ENCODE data around the gene SLC7A7. TPM values are rescaled to one million over a fixed set of nuclear protein-coding genes. Genes with fewer than 3 reads are reported as not detected.
"Not testable (repeated sequence)": the region's sequence is repeated elsewhere in the genome, so short reads cannot be mapped to it uniquely, and the experiment has no call there.

The SLC7A7 gene
- total RNA-seq, 4 donors from 2014 or later: 0.68 to 5.3 (median 2.2) TPM

GRCh38 chr14:22735096-22735495, 80.1 kb downstream of the SLC7A7 start:
- intact Hi-C loops (cut with DNase I; ENCODE audit: low total_unique reads) (no loop called here), in situ Hi-C loops (cut with MboI; ENCODE audit: low sequenced_read_pairs in 4 of 4) (no loop called here)
- no peak for DNase-seq
- Histone ChIP-seq H3K27ac (no peak overlapping the region), H3K4me1 (no peaks in the 10 kb centered on the region), H3K27me3 (no peaks in the 10 kb centered on the region), H3K9me3 (no peaks in the 10 kb centered on the region), H3K4me3 (no peak overlapping the region), H3K36me3 (no peaks in the 10 kb centered on the region)
- no peak for TF ChIP-seq POLR2A (IDR thresholded peaks at IDR 0.05)
- no peak for TF ChIP-seq CTCF (IDR thresholded peaks at IDR 0.05 in 4 of 5, conservative IDR thresholded peaks at IDR 0.05 in 1 of 5)
- no peak for ATAC-seq

GRCh38 chr14:22733829-22734228, 81.4 kb downstream of the SLC7A7 start:
- TF ChIP-seq POLR2A (IDR thresholded peaks at IDR 0.05) (no peak), CTCF (IDR thresholded peaks at IDR 0.05 in 4 of 5, conservative IDR thresholded peaks at IDR 0.05 in 1 of 5) (no peak)
- H3K27ac ChIP-seq: no peak overlapping the region
- intact Hi-C loops (cut with DNase I; ENCODE audit: low total_unique reads): no loop called here
- in situ Hi-C loops (cut with MboI; ENCODE audit: low sequenced_read_pairs in 4 of 4): no loop called here
- no peaks in the 10 kb centered on the region for H3K9me3 ChIP-seq
- no peaks in the 10 kb centered on the region for H3K4me1 ChIP-seq
- no peaks in the 10 kb centered on the region for H3K27me3 ChIP-seq
- DNase-seq (no peak), ATAC-seq (no peak)
- no peaks in the 10 kb centered on the region for H3K36me3 ChIP-seq
- H3K4me3 ChIP-seq: no peak overlapping the region

- H3K36me3 ChIP-seq; ATAC-seq; H3K4me3 ChIP-seq; DNase-seq; H3K27me3 ChIP-seq; intact Hi-C loops (cut with DNase I; ENCODE audit: low total_unique reads); H3K4me1 ChIP-seq; in situ Hi-C loops (cut with MboI; ENCODE audit: low sequenced_read_pairs in 4 of 4); H3K27ac ChIP-seq; H3K9me3 ChIP-seq: not testable (repeated sequence)
Observed at GRCh38 chr14:22732062-22732461, 83.2 kb downstream of the SLC7A7 start.

- intact Hi-C loops (cut with DNase I; ENCODE audit: low total_unique reads) (no loop called here), in situ Hi-C loops (cut with MboI; ENCODE audit: low sequenced_read_pairs in 4 of 4) (no loop called here)
- no peaks in the 10 kb centered on the region for H3K4me1 ChIP-seq
- no peak overlapping the region for H3K27ac ChIP-seq
- ATAC-seq: no peak
- no peak for DNase-seq
- TF ChIP-seq POLR2A (IDR thresholded peaks at IDR 0.05): no peak
- TF ChIP-seq CTCF (IDR thresholded peaks at IDR 0.05 in 4 of 5, conservative IDR thresholded peaks at IDR 0.05 in 1 of 5): no peak
- H3K36me3 ChIP-seq: no peaks in the 10 kb centered on the region
- peaks cover 0 to 2% (median 0%) of the 10 kb centered on the region in 3 donors for H3K27me3 ChIP-seq
- no peaks in the 10 kb centered on the region for H3K9me3 ChIP-seq
- H3K4me3 ChIP-seq: no peak overlapping the region
Observed at GRCh38 chr14:22726012-22726411, 89.2 kb downstream of the SLC7A7 start.

- H3K36me3 ChIP-seq; H3K4me3 ChIP-seq; H3K9me3 ChIP-seq; in situ Hi-C loops (cut with MboI; ENCODE audit: low sequenced_read_pairs in 4 of 4); H3K4me1 ChIP-seq; H3K27ac ChIP-seq; DNase-seq; intact Hi-C loops (cut with DNase I; ENCODE audit: low total_unique reads); H3K27me3 ChIP-seq; ATAC-seq: not testable (repeated sequence)
Observed at GRCh38 chr14:22725374-22725773, 89.9 kb downstream of the SLC7A7 start.

- intact Hi-C loops (cut with DNase I; ENCODE audit: low total_unique reads): not testable (repeated sequence)
Observed at GRCh38 chr14:22724847-22725246, 90.4 kb downstream of the SLC7A7 start.

More at GRCh38 chr14:22724847-22725246, 90.4 kb downstream of the SLC7A7 start:
- H3K27me3 ChIP-seq; H3K36me3 ChIP-seq; in situ Hi-C loops (cut with MboI; ENCODE audit: low sequenced_read_pairs in 4 of 4); DNase-seq; H3K4me1 ChIP-seq; H3K9me3 ChIP-seq; H3K4me3 ChIP-seq; H3K27ac ChIP-seq; ATAC-seq: not testable (repeated sequence)

Data from gastrocnemius medialis (tissue), 4 donors.